ENCODE measurements around the gene RUNX2. TPM values are rescaled to one million over a fixed set of nuclear protein-coding genes. Genes with fewer than 3 reads are reported as not detected.

RUNX2 gene
- total and polyA plus RNA-seq, 8 donors, result 0.09 to 3.8 (median 0.35) TPM

- no peaks in the 10 kb centered on the region for H3K27me3 ChIP-seq
Measured at GRCh38 chr6:45351076-45351475, 22.9 kb downstream of the RUNX2 start.

GRCh38 chr6:45351667-45352066 lies 23.5 kb downstream of the RUNX2 start:
- peaks cover 0 to 6% (median 5%) of the 10 kb centered on the region in 3 donors for H3K4me1 ChIP-seq
- FAIRE-seq, result no peak
- no peaks in the 10 kb centered on the region for H3K9me3 ChIP-seq
- no peak overlapping the region for H3K4me3 ChIP-seq
- no peaks in the 10 kb centered on the region for H3K27me3 ChIP-seq
- H3K27ac ChIP-seq, result no peak overlapping the region
- TF ChIP-seq, protein P1, sequence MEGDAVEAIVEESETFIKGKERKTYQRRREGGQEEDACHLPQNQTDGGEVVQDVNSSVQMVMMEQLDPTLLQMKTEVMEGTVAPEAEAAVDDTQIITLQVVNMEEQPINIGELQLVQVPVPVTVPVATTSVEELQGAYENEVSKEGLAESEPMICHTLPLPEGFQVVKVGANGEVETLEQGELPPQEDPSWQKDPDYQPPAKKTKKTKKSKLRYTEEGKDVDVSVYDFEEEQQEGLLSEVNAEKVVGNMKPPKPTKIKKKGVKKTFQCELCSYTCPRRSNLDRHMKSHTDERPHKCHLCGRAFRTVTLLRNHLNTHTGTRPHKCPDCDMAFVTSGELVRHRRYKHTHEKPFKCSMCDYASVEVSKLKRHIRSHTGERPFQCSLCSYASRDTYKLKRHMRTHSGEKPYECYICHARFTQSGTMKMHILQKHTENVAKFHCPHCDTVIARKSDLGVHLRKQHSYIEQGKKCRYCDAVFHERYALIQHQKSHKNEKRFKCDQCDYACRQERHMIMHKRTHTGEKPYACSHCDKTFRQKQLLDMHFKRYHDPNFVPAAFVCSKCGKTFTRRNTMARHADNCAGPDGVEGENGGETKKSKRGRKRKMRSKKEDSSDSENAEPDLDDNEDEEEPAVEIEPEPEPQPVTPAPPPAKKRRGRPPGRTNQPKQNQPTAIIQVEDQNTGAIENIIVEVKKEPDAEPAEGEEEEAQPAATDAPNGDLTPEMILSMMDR (IDR thresholded peaks at IDR 0.05), result no peak
- no peak for ATAC-seq
- intact Hi-C loops (cut with DNase I), result no loop called here
- DNase-seq, result no peak
- 89 to 93% methylated on average over 1 of the region's 1 CpG for WGBS, 2 donors
- H3K36me3 ChIP-seq, result no peaks in the 10 kb centered on the region

More at GRCh38 chr6:45351076-45351475, 22.9 kb downstream of the RUNX2 start:
- intact Hi-C loops (cut with DNase I), result no loop called here
- no peak overlapping the region for H3K4me3 ChIP-seq
- 97 to 98% methylated on average over 3 of the region's 3 CpGs for WGBS, 2 donors
- DNase-seq (no peak), ATAC-seq (no peak), FAIRE-seq (no peak)
- H3K36me3 ChIP-seq, result no peaks in the 10 kb centered on the region
- TF ChIP-seq, protein P1 (IDR thresholded peaks at IDR 0.05), result no peak
- H3K4me1 ChIP-seq, result peaks cover 0 to 6% (median 5%) of the 10 kb centered on the region in 3 donors
- no peaks in the 10 kb centered on the region for H3K9me3 ChIP-seq
- no peak overlapping the region for H3K27ac ChIP-seq

GRCh38 chr6:45353654-45354053 lies 25.5 kb downstream of the RUNX2 start:
- no peak overlapping the region for H3K27ac ChIP-seq
- no peaks in the 10 kb centered on the region for H3K27me3 ChIP-seq
- H3K4me3 ChIP-seq, result no peak overlapping the region
- WGBS, 2 donors, result 59 to 66% methylated on average over 2 of the region's 2 CpGs
- intact Hi-C loops (cut with DNase I), result no loop called here
- peaks cover 0 to 6% (median 5%) of the 10 kb centered on the region in 3 donors for H3K4me1 ChIP-seq
- no peaks in the 10 kb centered on the region for H3K9me3 ChIP-seq
- TF ChIP-seq, protein P1 (IDR thresholded peaks at IDR 0.05), result no peak
- no peaks in the 10 kb centered on the region for H3K36me3 ChIP-seq
- no peak for FAIRE-seq
- no peak for DNase-seq
- ATAC-seq, result no peak

DNA sequence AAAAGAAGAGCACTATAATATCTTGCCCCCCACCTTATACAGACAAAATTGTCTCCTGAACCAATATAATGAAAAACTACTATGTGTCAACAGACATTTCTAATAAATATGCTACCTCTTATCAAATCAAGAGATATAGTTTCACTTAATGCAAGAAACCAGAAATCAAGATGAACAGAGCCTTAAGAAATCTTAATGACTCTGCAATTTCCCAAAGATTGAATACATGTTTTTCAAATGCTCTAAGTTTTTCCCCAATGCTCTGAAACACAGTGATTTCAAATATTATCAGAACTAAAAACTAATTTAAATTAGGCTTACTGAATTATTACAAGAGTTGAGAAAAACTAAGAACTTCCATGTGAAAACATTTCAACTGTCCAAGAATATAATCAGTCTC lies 36.3 kb downstream of the RUNX2 start:
- no peaks in the 10 kb centered on the region for H3K4me1 ChIP-seq
- no peak overlapping the region for H3K4me3 ChIP-seq
- no peak for FAIRE-seq
- no peaks in the 10 kb centered on the region for H3K27me3 ChIP-seq
- H3K27ac ChIP-seq, result no peak overlapping the region
- TF ChIP-seq, protein P1 (IDR thresholded peaks at IDR 0.05), result no peak
- intact Hi-C loops (cut with DNase I), result no loop called here
- ATAC-seq, result no peak
- no peaks in the 10 kb centered on the region for H3K9me3 ChIP-seq
- no peaks in the 10 kb centered on the region for H3K36me3 ChIP-seq
- no peak for DNase-seq

- Histone ChIP-seq H3K4me3 (no peak overlapping the region), H3K4me1 (no peaks in the 10 kb centered on the region), H3K27ac (no peak overlapping the region), H3K36me3 (no peaks in the 10 kb centered on the region), H3K27me3 (no peaks in the 10 kb centered on the region), H3K9me3 (no peaks in the 10 kb centered on the region)
- 88 to 100% methylated on average over 1 of the region's 1 CpG for WGBS, 2 donors
- no peak for FAIRE-seq
- intact Hi-C loops (cut with DNase I), result no loop called here
- no peak for DNase-seq
- no peak for ATAC-seq
- TF ChIP-seq, protein P1 (IDR thresholded peaks at IDR 0.05), result no peak
Measured at GRCh38 chr6:45365036-45365435, 36.9 kb downstream of the RUNX2 start.

All from pancreas (tissue), 10 donors.